Glutamatergic neuron (in vitro differentiated cells): ENCODE data around the gene FAS. TPM values are rescaled to one million over a fixed set of nuclear protein-coding genes. Genes with fewer than 3 reads are reported as not detected.

Experiments
- DNase-seq: peaks from one replicate; pipeline ENCODE4 v3.0.0; 2022
- H3K27ac Mint-ChIP-seq: one replicate; pipeline ENCODE4 v1.8.0; 2020; ENCODE audit warnings: mild to moderate bottlenecking, mixed read lengths, inconsistent platforms; ENCODE audit not compliant: unreplicated experiment
- H3K27me3 Mint-ChIP-seq: one replicate; pipeline ENCODE4 v1.8.0; 2020; ENCODE audit warnings: mild to moderate bottlenecking, moderate library complexity, mixed read lengths, inconsistent platforms; ENCODE audit not compliant: unreplicated experiment
- H3K36me3 Mint-ChIP-seq: one replicate; pipeline ENCODE4 v1.8.0; 2020; ENCODE audit warnings: mild to moderate bottlenecking, mixed read lengths, inconsistent platforms; ENCODE audit not compliant: unreplicated experiment
- H3K4me1 Mint-ChIP-seq: one replicate; pipeline ENCODE4 v1.8.0; 2020; ENCODE audit warnings: mild to moderate bottlenecking, low read depth, mixed read lengths, inconsistent platforms; ENCODE audit not compliant: unreplicated experiment
- H3K4me3 Mint-ChIP-seq: one replicate; pipeline ENCODE4 v1.8.0; 2020; ENCODE audit warnings: mild to moderate bottlenecking, mixed read lengths, inconsistent platforms; ENCODE audit not compliant: unreplicated experiment
- H3K9me3 Mint-ChIP-seq: one replicate; pipeline ENCODE4 v1.8.0; 2020; ENCODE audit warnings: mild to moderate bottlenecking, moderate library complexity, mixed read lengths, inconsistent platforms; ENCODE audit not compliant: unreplicated experiment
- CTCF ChIP-seq: fragments of 200-600 bp; sonication (generic); IDR thresholded peaks from one replicate; pipeline ENCODE4 v1.5.0; 2021; ENCODE audit not compliant: partially characterized antibody, unreplicated experiment
- total RNA-seq: library from RNA; stranded (reverse); fragmentation: NEBNext Ultra II Directional; extraction: Animal tissue kit (Norgen Biotek cat#: 25700); gene quantifications from one replicate; pipeline ENCODE4 v1.2.1, GENCODE V29; 2021; ENCODE audit not compliant: unreplicated experiment

The FAS gene
- total RNA-seq, 1 donor from 2014 or later = 0.69 TPM

DNA sequence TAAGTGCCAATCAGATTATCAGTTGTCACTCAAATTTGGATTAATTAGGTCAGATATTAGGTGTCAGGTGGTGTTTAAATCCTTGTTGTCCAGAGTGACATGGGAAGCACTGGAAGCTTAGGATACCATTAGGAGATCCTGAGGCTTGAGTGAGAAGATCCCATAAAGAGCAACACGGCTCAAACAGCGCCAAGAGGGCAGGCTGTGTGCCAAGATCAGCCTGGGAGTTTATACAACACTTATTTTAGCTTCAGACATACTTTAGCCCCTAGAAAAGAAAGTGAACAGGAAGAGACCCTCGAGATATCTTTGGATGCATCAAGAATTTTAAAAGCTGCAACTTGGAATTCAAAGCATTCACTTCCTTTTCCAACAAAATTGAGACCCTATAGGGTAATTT, 23.8 kb upstream of the FAS start:
- H3K4me1 Mint-ChIP-seq = no peaks in the 10 kb centered on the region

GRCh38 chr10:88968391-88968790, 22.2 kb upstream of the FAS start:
- Mint-ChIP-seq H3K27ac (no peak overlapping the region), H3K4me1 (no peaks in the 10 kb centered on the region), H3K4me3 (no peak overlapping the region), H3K27me3 (no peaks in the 10 kb centered on the region), H3K9me3 (no peaks in the 10 kb centered on the region), H3K36me3 (no peaks in the 10 kb centered on the region)
- TF ChIP-seq CTCF = no peak
- no peak for DNase-seq

More for the DNA sequence above, 23.8 kb upstream of the FAS start:
- no peak overlapping the region for H3K27ac Mint-ChIP-seq
- no peaks in the 10 kb centered on the region for H3K9me3 Mint-ChIP-seq
- no peak for DNase-seq
- TF ChIP-seq CTCF = no peak
- H3K4me3 Mint-ChIP-seq = no peak overlapping the region
- H3K27me3 Mint-ChIP-seq = no peaks in the 10 kb centered on the region
- H3K36me3 Mint-ChIP-seq = no peaks in the 10 kb centered on the region

DNA sequence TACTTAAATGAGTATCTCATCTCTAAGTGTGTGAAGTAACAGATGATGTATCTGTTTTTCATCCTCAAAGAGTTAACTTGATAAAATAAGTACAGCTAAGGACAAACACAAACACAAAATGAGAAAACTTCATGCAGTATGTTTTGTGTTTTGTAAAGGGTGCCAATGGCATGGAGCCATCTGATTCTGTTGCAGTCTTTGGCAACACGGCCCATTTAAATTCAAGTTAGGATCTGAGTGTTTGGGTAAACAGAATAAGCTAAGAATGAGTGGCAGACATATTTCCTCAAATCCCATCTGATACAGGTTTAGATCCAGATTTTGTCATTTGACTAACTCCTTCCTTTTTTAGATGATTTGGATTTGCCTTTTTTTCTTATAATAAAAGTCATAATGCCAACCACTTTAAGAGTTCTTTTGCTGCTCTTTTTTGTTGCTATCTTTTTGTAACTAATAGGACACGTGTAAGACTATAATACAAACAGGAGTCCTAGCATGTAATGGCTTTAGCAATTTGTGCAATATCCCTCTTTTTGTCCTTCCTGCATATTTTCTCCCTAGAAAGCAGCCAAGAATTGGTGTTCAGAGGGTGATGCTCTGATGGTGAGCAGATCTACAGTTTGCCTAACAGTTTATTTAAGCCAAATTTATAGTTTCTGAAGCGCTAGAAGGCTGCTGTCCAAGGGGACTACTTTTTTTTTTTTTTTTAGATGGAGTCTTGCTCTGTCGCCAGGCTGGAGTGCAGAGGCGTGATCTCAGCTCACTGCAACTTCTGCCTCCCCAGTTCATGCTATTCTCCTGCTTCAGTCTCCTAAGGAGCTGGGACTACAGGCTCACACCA, 19.2 kb upstream of the FAS start:
- no peak overlapping the region for H3K27ac Mint-ChIP-seq
- no peaks in the 10 kb centered on the region for H3K36me3 Mint-ChIP-seq
- H3K4me3 Mint-ChIP-seq = no peak overlapping the region
- no peak for DNase-seq
- no peaks in the 10 kb centered on the region for H3K27me3 Mint-ChIP-seq
- H3K4me1 Mint-ChIP-seq = no peaks in the 10 kb centered on the region
- no peak for TF ChIP-seq CTCF
- no peaks in the 10 kb centered on the region for H3K9me3 Mint-ChIP-seq

GRCh38 chr10:88974012-88974411, 16.6 kb upstream of the FAS start:
- no peak for DNase-seq
- no peak for TF ChIP-seq CTCF
- H3K27me3 Mint-ChIP-seq = no peaks in the 10 kb centered on the region
- no peaks in the 10 kb centered on the region for H3K4me1 Mint-ChIP-seq
- H3K27ac Mint-ChIP-seq = no peak overlapping the region
- no peaks in the 10 kb centered on the region for H3K9me3 Mint-ChIP-seq
- no peaks in the 10 kb centered on the region for H3K36me3 Mint-ChIP-seq
- no peak overlapping the region for H3K4me3 Mint-ChIP-seq
